Stomach (tissue), 4 donors: Measurements from ENCODE around the gene TANGO2.

Experiments used
- POLR2A ChIP-seq, 4 donors: fragments of 450-650 bp; IDR thresholded peaks; one replicate each; pipeline ENCODE4 v1.6.1; 2016; ENCODE audit warnings: antibody characterized with exemption in 4 of 4, control low read depth in 2 of 4, mild to moderate bottlenecking in 1 of 4, moderate library complexity in 1 of 4
- TF ChIP-seq, protein P1 (sequence below), 7 experiments: fragments of 450-650 bp in 4 of 7; fragments of 200-600 bp in 3 of 7; sonication (generic) in 3 of 7; IDR thresholded peaks; one replicate each; pipeline ENCODE4 v1.5.1; 2016 to 2019; ENCODE audit warnings: antibody characterized with exemption in 7 of 7, control low read depth in 2 of 7, mild to moderate bottlenecking in 1 of 7

DNA sequence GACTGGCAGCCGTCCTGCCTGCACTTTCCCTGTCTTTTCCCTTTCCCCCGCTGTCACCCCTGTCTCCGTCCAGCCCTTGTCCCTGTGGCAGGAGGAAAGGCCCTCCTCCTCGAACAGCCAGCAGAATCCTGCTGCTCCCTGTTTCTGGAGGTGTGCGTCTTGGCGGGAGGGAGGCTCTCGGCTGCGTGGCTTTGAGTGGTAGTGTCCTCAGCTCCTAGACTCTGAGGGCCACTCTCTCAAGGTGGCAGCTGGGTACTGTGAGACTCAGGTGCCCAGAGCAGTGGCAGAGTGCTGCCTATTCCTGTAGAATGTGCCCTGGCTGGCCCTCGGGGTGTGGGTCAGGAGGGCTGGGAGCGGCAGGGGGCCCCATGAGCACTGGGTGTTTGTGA lies 85.9 kb downstream of the TANGO2 start:
- TF ChIP-seq, protein P1, sequence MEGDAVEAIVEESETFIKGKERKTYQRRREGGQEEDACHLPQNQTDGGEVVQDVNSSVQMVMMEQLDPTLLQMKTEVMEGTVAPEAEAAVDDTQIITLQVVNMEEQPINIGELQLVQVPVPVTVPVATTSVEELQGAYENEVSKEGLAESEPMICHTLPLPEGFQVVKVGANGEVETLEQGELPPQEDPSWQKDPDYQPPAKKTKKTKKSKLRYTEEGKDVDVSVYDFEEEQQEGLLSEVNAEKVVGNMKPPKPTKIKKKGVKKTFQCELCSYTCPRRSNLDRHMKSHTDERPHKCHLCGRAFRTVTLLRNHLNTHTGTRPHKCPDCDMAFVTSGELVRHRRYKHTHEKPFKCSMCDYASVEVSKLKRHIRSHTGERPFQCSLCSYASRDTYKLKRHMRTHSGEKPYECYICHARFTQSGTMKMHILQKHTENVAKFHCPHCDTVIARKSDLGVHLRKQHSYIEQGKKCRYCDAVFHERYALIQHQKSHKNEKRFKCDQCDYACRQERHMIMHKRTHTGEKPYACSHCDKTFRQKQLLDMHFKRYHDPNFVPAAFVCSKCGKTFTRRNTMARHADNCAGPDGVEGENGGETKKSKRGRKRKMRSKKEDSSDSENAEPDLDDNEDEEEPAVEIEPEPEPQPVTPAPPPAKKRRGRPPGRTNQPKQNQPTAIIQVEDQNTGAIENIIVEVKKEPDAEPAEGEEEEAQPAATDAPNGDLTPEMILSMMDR (IDR thresholded peaks at IDR 0.05), result no peak
- no peak for TF ChIP-seq POLR2A (IDR thresholded peaks at IDR 0.05)
